ENCODE results near the gene INKA2.

GRCh38 chr1:111750856-111751255, 11.7 kb upstream of the INKA2 start:
- TF ChIP-seq, protein P1, sequence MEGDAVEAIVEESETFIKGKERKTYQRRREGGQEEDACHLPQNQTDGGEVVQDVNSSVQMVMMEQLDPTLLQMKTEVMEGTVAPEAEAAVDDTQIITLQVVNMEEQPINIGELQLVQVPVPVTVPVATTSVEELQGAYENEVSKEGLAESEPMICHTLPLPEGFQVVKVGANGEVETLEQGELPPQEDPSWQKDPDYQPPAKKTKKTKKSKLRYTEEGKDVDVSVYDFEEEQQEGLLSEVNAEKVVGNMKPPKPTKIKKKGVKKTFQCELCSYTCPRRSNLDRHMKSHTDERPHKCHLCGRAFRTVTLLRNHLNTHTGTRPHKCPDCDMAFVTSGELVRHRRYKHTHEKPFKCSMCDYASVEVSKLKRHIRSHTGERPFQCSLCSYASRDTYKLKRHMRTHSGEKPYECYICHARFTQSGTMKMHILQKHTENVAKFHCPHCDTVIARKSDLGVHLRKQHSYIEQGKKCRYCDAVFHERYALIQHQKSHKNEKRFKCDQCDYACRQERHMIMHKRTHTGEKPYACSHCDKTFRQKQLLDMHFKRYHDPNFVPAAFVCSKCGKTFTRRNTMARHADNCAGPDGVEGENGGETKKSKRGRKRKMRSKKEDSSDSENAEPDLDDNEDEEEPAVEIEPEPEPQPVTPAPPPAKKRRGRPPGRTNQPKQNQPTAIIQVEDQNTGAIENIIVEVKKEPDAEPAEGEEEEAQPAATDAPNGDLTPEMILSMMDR (IDR thresholded peaks at IDR 0.05), result no peak
- no peak for TF ChIP-seq POLR2A (IDR thresholded peaks at IDR 0.05)
